Activated gamma-delta T cell treated with Interleukin-2 at 50 U/mL for 16 hours (primary cell): ENCODE measurements around the gene RBX1.
"Not testable (repeated sequence)": the region's sequence is repeated elsewhere in the genome, so short reads cannot be mapped to it uniquely, and the experiment has no call there.

Experiments used
- DNase-seq: peaks from one replicate; pipeline ENCODE4 v3.0.0-alpha.2; 2020

The RBX1 gene

GRCh38 chr22:40950962-40951794, at the start of gene RBX1:
Gene RBX1, plus strand, starts transcription at chr22:40951378. Its CDS starts 21 bp downstream, at chr22:40951399.
- DNase-seq: peak; percentile 98

GRCh38 chr22:40904101-40904500, 47.1 kb upstream of the RBX1 start:
- DNase-seq: no peak

DNA sequence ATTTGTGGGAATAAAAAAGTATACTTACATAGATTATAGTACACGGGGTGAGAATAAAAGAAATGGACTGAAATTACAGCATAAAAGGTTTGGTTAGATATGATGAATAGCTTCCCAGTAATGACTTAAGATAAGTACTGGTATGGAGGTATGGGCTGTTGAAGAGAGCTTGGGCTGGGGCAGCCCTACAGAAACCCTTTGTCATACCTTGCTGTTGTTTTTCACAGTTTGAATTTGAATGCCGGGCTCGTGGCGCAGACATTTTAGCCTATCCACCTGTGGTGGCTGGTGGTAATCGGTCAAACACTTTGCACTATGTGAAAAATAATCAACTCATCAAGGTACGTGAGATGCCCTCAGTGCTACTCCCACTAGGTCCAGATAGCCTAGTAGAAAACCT, 42.3 kb upstream of the RBX1 start:
- DNase-seq: no peak

- no peak for DNase-seq
These were observed 39.4 kb upstream of the RBX1 start for GRCh38 chr22:40911772-40912171.

DNA sequence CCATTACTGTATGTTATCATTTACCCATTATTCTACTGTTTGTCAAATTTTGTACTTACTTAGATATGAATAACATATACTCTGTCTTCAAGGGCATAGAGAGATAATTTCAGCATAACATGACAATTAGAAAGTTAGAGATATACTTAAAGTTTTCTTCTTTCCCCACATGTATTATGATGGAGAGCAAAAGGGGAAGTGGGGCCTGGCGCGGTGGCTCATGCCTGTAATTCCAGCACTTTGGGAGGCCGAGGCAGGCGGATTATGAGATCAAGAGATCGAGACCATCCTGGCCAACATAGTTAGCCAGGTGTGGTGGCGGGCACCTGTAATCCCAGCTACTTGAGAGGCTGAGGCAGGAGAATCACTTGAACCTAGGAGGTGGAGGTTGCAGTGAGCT, 38.2 kb upstream of the RBX1 start:
- DNase-seq: not testable (repeated sequence)

GRCh38 chr22:40919446-40919845, 31.7 kb upstream of the RBX1 start:
- no peak for DNase-seq

GRCh38 chr22:40920526-40920925, 30.7 kb upstream of the RBX1 start:
- no peak for DNase-seq

- no peak for DNase-seq
These were observed 28.5 kb upstream of the RBX1 start for GRCh38 chr22:40922484-40923303.

DNA sequence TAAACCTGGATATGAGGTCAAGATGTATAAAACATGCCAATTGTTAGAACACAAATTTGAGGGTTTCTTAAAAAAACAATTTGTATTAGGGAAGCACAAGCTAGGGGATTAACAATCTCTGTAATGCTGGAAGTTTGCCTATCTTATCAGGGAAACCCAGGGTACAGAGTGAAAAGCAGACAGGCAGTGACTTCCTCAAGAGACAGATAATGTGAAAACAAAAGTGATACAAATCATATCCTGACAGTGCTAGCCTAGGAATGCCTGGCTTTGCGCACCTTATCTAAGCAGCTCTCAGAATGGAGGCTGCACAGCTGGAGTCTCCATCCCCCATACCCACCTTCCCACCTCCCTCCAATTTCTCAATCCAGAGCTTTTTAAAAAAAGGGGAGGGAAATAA, 22.5 kb upstream of the RBX1 start:
- no peak for DNase-seq

GRCh38 chr22:40932396-40932795, 18.8 kb upstream of the RBX1 start:
- no peak for DNase-seq

DNA sequence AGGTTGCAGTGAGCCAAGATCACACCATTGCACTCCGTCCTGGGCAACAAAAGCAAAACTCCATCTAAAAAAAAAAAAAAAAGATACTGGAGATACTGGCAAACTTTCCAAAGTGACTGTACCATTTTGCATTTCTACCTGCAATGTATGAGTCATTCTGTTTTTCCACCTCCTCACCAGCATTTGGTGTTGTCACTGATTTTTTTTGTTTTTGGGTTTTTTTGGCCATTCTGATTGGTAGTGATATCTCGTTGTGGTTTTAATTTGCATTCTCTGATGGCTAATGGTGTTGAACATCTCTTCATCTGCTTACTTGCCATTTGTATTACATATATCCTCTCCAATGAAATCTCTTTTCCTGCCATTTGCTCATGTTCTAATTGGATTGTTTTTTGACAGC, 12.0 kb upstream of the RBX1 start:
- no peak for DNase-seq

GRCh38 chr22:40951795-40952605, 822 bp downstream of the RBX1 start:
- no peak for DNase-seq

DNA sequence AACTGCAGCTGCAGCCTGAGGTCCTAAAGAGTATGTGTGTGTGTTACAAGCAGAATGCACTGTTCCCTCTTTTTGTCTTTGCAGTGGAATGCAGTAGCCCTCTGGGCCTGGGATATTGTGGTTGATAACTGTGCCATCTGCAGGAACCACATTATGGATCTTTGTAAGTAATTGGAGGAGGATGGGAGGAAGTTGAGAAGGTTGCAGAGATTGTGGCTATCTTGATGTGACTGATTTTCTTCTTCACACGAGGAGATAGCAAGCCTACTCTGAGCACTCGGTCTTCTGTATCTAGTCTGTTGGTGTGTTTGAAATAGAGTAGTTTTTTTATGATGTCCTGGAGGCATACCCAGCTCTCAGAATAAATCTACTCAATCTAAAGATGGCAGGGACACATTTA, 2.3 kb downstream of the RBX1 start:
- DNase-seq: no peak

DNA sequence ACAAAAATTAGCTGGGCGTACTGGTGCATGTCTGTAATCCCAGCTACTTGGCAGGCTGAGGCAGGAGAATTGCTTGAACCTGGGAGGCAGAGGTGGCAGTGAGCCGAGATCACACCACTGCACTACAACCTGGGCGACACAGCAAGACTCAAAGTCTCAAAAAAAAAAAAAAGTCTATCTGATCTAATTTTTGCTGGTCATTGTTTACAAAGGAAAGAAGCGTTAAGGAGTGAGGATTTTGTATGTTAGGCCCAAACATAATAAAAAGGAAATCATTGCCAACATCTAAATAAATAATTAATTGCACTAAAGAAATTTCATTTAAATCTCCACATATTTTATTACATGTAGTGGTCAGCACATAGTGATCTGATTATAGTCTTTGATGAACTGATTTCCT, 2.9 kb downstream of the RBX1 start:
- DNase-seq: no peak

GRCh38 chr22:40955571-40955970, 4.4 kb downstream of the RBX1 start:
- DNase-seq: no peak

GRCh38 chr22:40957601-40958000, 6.4 kb downstream of the RBX1 start:
- DNase-seq: no peak

- no peak for DNase-seq
These were observed 7.1 kb downstream of the RBX1 start for GRCh38 chr22:40958299-40958698.

GRCh38 chr22:40960145-40960544, 9.0 kb downstream of the RBX1 start:
- no peak for DNase-seq

DNA sequence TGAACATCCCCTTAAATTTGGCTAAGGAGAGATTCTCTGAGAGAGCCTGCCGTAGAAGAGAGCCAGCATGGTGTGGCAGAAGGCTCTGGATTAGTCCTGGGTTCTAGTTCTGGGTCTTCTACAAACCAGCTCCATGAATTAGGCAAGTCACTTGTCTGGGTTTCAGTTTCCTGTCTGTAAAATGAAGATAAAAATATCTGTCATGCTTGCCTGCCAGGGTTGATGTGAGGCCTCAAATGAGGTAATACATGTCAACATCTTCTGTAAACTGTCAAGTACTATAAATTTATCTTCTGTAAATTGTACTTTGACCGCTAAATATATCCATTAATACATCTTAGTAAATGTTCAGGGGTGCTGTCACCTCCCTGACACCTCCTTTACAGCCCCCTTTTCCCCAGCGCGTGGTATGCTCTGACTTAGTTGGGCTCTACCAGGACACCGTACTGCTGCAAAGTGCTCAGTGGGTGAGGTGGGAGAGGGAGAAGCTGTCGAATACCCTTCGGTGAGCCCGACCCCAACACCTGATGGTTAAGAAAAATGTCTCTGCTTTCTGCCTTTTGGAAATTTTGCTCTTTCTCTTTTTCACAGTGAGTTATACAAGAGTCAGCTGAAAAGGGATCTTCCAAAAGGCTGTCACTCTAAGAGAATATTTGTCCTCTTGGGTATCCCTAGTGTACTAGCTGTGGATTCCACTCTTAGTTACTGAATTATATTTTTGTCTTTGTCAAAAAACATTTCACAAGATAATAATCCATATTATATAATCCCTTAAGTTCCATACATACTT, 15.0 kb downstream of the RBX1 start:
- no peak for DNase-seq

DNA sequence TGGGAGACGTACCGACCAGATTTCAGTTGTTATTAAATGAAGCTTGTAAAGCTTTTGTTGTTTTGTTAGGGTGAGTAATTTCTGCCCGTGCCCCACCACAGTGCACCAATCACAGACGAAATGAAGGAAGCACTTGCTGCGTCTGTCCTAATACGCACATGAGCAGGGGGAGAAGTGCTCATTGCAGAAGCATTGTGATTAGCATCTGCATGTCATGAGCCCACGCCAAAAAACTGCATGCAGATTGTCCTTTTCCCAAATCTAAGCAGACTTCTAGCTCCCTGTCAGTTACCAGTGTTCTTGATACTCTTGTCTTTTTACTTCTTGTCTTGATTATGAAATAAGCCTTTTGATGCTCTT, 15.5 kb downstream of the RBX1 start:
- no peak for DNase-seq

- no peak for DNase-seq
These were observed 16.1 kb downstream of the RBX1 start for GRCh38 chr22:40967111-40967760.

DNA sequence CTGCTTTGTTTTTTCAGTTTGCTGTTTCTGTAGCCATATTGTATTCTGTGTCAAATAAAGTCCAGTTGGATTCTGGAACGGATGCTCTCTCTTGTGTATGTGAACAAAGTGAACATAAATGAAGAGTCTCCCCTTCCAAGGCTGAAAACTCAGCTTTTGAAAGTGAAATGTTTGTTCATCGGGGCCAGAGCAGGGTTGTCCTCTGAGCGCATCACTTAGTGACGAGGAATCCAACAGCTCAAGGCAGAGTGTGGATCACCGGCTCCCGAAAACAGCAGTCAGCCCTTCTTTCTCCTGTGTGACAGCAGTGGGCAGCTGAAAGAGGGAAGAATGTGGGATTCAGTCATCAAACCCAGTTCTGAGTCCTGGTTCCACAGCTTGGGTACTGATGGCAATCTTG, 21.4 kb downstream of the RBX1 start:
- no peak for DNase-seq
